Endothelial cell of umbilical vein (primary cell): ENCODE data around the gene KIF2B. TPM values are rescaled to one million over a fixed set of nuclear protein-coding genes. Genes with fewer than 3 reads are reported as not detected.

Source experiments
- BruUV-seq: library from RNA; stranded (reverse); fragments of 400-500 nt; replicated peaks from 2 replicates; lab custom pipeline; 2021; lab: Mats Ljungman, UMichigan
- CTCF ChIA-PET: fragments of 300-600, 350-600 bp; sonication (Branson Sonifier 250); formaldehyde crosslinking; loops from one replicate; lab custom pipeline; 2021; ENCODE audit warnings: antibody characterized with exemption, inconsistent platforms; lab: Charles Lee
- POLR2A ChIA-PET: fragments of 300-600, 350-600 bp; sonication (Branson Sonifier 250); formaldehyde crosslinking; loops from one replicate; lab custom pipeline; 2021; ENCODE audit warnings: antibody characterized with exemption, inconsistent platforms; lab: Charles Lee
- DNase-seq: peaks from one replicate; pipeline ENCODE4 v3.0.0-alpha.2; 2011; ENCODE audit warnings: low read depth, low spot score
- FAIRE-seq: peaks from 2 replicates; lab custom pipeline; 2011; peaks lifted over from hg19 to GRCh38; lab: Jason Lieb, UNC
- H2AFZ ChIP-seq: 2 replicates; pipeline ENCODE4 v1.6.0; 2012; ENCODE audit warnings: low read depth, low read length, control low read depth, inconsistent platforms
- H3K27ac ChIP-seq: 2 replicates; pipeline ENCODE4 v1.5.1; 2011; ENCODE audit warnings: low read depth, mild to moderate bottlenecking, control low read depth, low read length, moderate library complexity; ENCODE audit not compliant: insufficient read depth
- H3K27me3 ChIP-seq, 2 experiments: 2 replicates each; pipeline versions ENCODE4 v1.6.0 to v1.6.1; 2011; ENCODE audit warnings: low read length in 2 of 2, mixed read lengths in 1 of 2; ENCODE audit not compliant: control insufficient read depth in 2 of 2, insufficient read depth in 2 of 2
- H3K36me3 ChIP-seq, 2 experiments: 2 replicates in 1 of 2; 3 replicates in 1 of 2; pipeline ENCODE4 v1.5.1; 2011; ENCODE audit warnings: low read length in 2 of 2, mild to moderate bottlenecking in 1 of 2, moderate library complexity in 1 of 2; ENCODE audit not compliant: control insufficient read depth in 2 of 2, insufficient read depth in 2 of 2; ENCODE audit errors: extremely low read depth in 1 of 2
- H3K4me1 ChIP-seq: 3 replicates; pipeline ENCODE4 v1.5.1; 2011; ENCODE audit warnings: mild to moderate bottlenecking, low read length; ENCODE audit not compliant: control insufficient read depth, insufficient read depth; ENCODE audit errors: extremely low read depth
- H3K4me2 ChIP-seq: 2 replicates; pipeline ENCODE4 v1.6.1; 2011; ENCODE audit warnings: low read length, control low read depth, mixed read lengths; ENCODE audit not compliant: insufficient read depth
- H3K4me3 ChIP-seq, 3 experiments: fragments of 200-600 bp in 1 of 3; sonication (generic), shearing (Covaris generic) in 1 of 3; replicated peaks in 1 of 3; 2 replicates each; pipeline ENCODE4 v1.5.1; 2011 to 2016; ENCODE audit warnings: control low read depth in 3 of 3, low read length in 3 of 3, mild to moderate bottlenecking in 2 of 3, inconsistent platforms in 1 of 3, low read depth in 1 of 3, moderate library complexity in 1 of 3; ENCODE audit not compliant: insufficient read depth in 1 of 3
- H3K79me2 ChIP-seq: 2 replicates; pipeline ENCODE4 v1.6.0; 2012; ENCODE audit warnings: low read length, inconsistent platforms; ENCODE audit not compliant: control insufficient read depth, insufficient read depth
- H3K9ac ChIP-seq: replicated peaks from 2 replicates; pipeline ENCODE3; 2011; ENCODE audit warnings: low read length, control low read depth; ENCODE audit not compliant: insufficient read depth; ENCODE audit errors: extremely low read depth
- H3K9me1 ChIP-seq: replicated peaks from 3 replicates; pipeline ENCODE4 v1.6.0; 2011; ENCODE audit warnings: mild to moderate bottlenecking, low read length; ENCODE audit not compliant: control insufficient read depth, insufficient read depth; ENCODE audit errors: extremely low read depth
- H3K9me3 ChIP-seq: replicated peaks from 2 replicates; pipeline ENCODE4 v1.5.1; 2012; ENCODE audit warnings: low read length, inconsistent platforms; ENCODE audit not compliant: control insufficient read depth, insufficient read depth
- H4K20me1 ChIP-seq: replicated peaks from 2 replicates; pipeline ENCODE3; 2011; ENCODE audit warnings: mild to moderate bottlenecking, low read length; ENCODE audit not compliant: control insufficient read depth, insufficient read depth; ENCODE audit errors: extremely low read depth
- EZH2 ChIP-seq: IDR thresholded peaks from 2 replicates; pipeline ENCODE4 v1.6.1; 2012; ENCODE audit warnings: borderline replicate concordance, low read depth, mild to moderate bottlenecking, moderate library complexity, low read length, inconsistent platforms; ENCODE audit not compliant: severe bottlenecking
- FOS ChIP-seq: IDR thresholded peaks from 2 replicates; pipeline ENCODE4 v1.6.1; 2011; ENCODE audit warnings: mild to moderate bottlenecking, low read length, moderate library complexity, borderline replicate concordance; ENCODE audit not compliant: insufficient read depth
- GATA2 ChIP-seq: IDR thresholded peaks from 2 replicates; pipeline ENCODE4 v1.7.0; 2011; ENCODE audit warnings: low read depth, mild to moderate bottlenecking, moderate library complexity, mixed read lengths, low read length; ENCODE audit not compliant: insufficient read length, insufficient read depth
- JUN ChIP-seq: IDR thresholded peaks from 2 replicates; pipeline ENCODE4 v1.6.1; 2011; ENCODE audit warnings: borderline replicate concordance, low read depth; ENCODE audit not compliant: insufficient read length, insufficient read depth
- MYC ChIP-seq: IDR thresholded peaks from one replicate; pipeline ENCODE4 v1.6.1; 2011; ENCODE audit warnings: mild to moderate bottlenecking, low read depth, low read length
- POLR2A ChIP-seq: IDR thresholded peaks from 2 replicates; pipeline ENCODE4 v1.6.1; 2012; ENCODE audit warnings: low read depth, mild to moderate bottlenecking, control low read depth, low read length
- POLR2AphosphoS5 ChIP-seq: IDR thresholded peaks from 2 replicates; pipeline ENCODE4 v1.6.1; 2012; ENCODE audit warnings: low read depth, mild to moderate bottlenecking, control low read depth, low read length, moderate library complexity; ENCODE audit not compliant: insufficient read depth
- dilution Hi-C: fragments of 300-500 bp; cut with MboI; formaldehyde crosslinking; loops from one replicate; pipeline ENCODE4 v1.15.0; 2019; ENCODE audit warnings: low sequenced_read_pairs; ENCODE audit not compliant: extremely low pct_ligation_motif_present
- intact Hi-C: fragments of 100-400 bp; cut with micrococcal nuclease; formaldehyde crosslinking; loops from one replicate; pipeline ENCODE4 v1.10.0; 2022
- polyA plus RNA-seq, 4 experiments: library from polyadenylated mRNA; depleted of rRNA in 3 of 4; stranded (reverse) in 3 of 4; unstranded in 1 of 4; fragments of >200 nt; gene quantifications; 2 replicates each; pipeline versions ENCODE4 v1.2.1 to v1.2.3, GENCODE V29; 2011 to 2012; ENCODE audit warnings: missing spikeins in 1 of 4
- total RNA-seq: library from RNA; stranded (reverse); gene quantifications from 2 replicates; pipeline ENCODE4 v1.2.3, GENCODE V29; 2021
- TF ChIP-seq, protein P1 (sequence below), 2 donors: IDR thresholded peaks; 1 replicate in 1 of 2; 2 replicates in 1 of 2; pipeline ENCODE4 v1.5.1; 2011; ENCODE audit warnings: low read length in 2 of 2, mild to moderate bottlenecking in 2 of 2, moderate library complexity in 2 of 2, control low read depth in 1 of 2, inconsistent platforms in 1 of 2, low read depth in 1 of 2; ENCODE audit not compliant: insufficient read depth in 1 of 2; ENCODE audit errors: extremely low read depth in 1 of 2
- TF ChIP-seq, protein P2 (sequence below): IDR thresholded peaks from 2 replicates; pipeline ENCODE4 v1.6.1; 2011; ENCODE audit not compliant: insufficient read depth, insufficient read length

The KIF2B gene
- total and polyA plus RNA-seq, 2 donors (not counting 3 experiments of a cell fraction or from before 2014, with no cell fraction given): not detected

DNA sequence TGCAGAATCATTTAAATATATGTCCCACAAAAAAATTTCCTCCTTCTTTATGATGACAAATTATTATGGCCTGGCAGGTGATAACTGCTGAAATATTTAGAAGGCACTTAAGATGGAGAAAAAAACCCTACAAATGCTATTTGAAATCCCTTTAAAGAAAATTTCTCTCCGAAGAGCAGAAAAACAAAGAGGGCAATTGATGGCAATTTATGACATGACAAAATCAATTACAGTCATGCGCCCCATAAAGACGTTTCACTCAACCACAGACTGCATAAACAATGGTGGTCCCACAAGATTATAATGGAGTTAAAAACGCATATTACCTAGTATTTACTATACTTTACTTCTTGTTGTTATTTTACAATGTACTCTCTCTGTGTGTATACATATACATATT lies 25.2 kb upstream of the KIF2B start:
- no peaks in the 10 kb centered on the region for H4K20me1 ChIP-seq
- no peak overlapping the region for H3K4me2 ChIP-seq
- no peak overlapping the region for H3K9ac ChIP-seq
- intact Hi-C loops: no loop called here
- no peaks in the 10 kb centered on the region for H3K4me1 ChIP-seq
- no TSS peak for BruUV-seq
- H3K9me1 ChIP-seq: no peaks in the 10 kb centered on the region
- H3K9me3 ChIP-seq: peaks cover 5% of the 10 kb centered on the region
- no peak for TF ChIP-seq MYC
- TF ChIP-seq, protein P1, sequence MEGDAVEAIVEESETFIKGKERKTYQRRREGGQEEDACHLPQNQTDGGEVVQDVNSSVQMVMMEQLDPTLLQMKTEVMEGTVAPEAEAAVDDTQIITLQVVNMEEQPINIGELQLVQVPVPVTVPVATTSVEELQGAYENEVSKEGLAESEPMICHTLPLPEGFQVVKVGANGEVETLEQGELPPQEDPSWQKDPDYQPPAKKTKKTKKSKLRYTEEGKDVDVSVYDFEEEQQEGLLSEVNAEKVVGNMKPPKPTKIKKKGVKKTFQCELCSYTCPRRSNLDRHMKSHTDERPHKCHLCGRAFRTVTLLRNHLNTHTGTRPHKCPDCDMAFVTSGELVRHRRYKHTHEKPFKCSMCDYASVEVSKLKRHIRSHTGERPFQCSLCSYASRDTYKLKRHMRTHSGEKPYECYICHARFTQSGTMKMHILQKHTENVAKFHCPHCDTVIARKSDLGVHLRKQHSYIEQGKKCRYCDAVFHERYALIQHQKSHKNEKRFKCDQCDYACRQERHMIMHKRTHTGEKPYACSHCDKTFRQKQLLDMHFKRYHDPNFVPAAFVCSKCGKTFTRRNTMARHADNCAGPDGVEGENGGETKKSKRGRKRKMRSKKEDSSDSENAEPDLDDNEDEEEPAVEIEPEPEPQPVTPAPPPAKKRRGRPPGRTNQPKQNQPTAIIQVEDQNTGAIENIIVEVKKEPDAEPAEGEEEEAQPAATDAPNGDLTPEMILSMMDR (IDR thresholded peaks at IDR 0.05; ENCODE audit: extremely low read depth in 1 of 2, insufficient read depth in 1 of 2, low read depth in 1 of 2, low read length in 2 of 2): no peak
- no peak for TF ChIP-seq JUN
- TF ChIP-seq, protein P2, sequence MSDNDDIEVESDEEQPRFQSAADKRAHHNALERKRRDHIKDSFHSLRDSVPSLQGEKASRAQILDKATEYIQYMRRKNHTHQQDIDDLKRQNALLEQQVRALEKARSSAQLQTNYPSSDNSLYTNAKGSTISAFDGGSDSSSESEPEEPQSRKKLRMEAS: no peak
- no peak for TF ChIP-seq GATA2
- TF ChIP-seq POLR2A: no peak
- no peak for TF ChIP-seq POLR2AphosphoS5
- no peak for TF ChIP-seq FOS
- no peak for TF ChIP-seq EZH2
- DNase-seq (no peak), FAIRE-seq (no peak)
- CTCF ChIA-PET: no interaction called here
- H2AFZ ChIP-seq: no peak overlapping the region
- H3K36me3 ChIP-seq: no peaks in the 10 kb centered on the region
- H3K27ac ChIP-seq: no peak overlapping the region
- dilution Hi-C loops: no loop called here
- POLR2A ChIA-PET: no interaction called here
- H3K27me3 ChIP-seq: no peaks in the 10 kb centered on the region
- H3K79me2 ChIP-seq: no peaks in the 10 kb centered on the region
- no peak overlapping the region for H3K4me3 ChIP-seq
